Gastrocnemius medialis (tissue), 4 donors: ENCODE data around the gene RPRD1B.

ENCODE experiments used
- CTCF ChIP-seq, 5 experiments: fragments of 450-650 bp in 3 of 5; fragments of 200-600 bp in 2 of 5; sonication (generic) in 2 of 5; IDR thresholded peaks in 4 of 5; conservative IDR thresholded peaks in 1 of 5; 1 replicate in 4 of 5; 2 replicates in 1 of 5; pipeline ENCODE4 v1.5.1; 2016 to 2019; ENCODE audit warnings: antibody characterized with exemption in 5 of 5, mild to moderate bottlenecking in 3 of 5, moderate library complexity in 3 of 5
- POLR2A ChIP-seq, 2 donors: fragments of 450-650 bp; IDR thresholded peaks; one replicate each; pipeline ENCODE4 v1.6.1; 2017; ENCODE audit warnings: antibody characterized with exemption in 2 of 2, mild to moderate bottlenecking in 2 of 2, moderate library complexity in 2 of 2

- TF ChIP-seq POLR2A (IDR thresholded peaks at IDR 0.05) (no peak), CTCF (IDR thresholded peaks at IDR 0.05 in 4 of 5, conservative IDR thresholded peaks at IDR 0.05 in 1 of 5) (no peak)
Measured at GRCh38 chr20:37989601-37990295, 43.8 kb upstream of the RPRD1B start.
